GM12875 (cell line): ENCODE measurements around the gene METTL18.

Source experiments
- H3K4me3 ChIP-seq: one replicate; pipeline ENCODE4 v1.5.1; 2011; ENCODE audit warnings: low read depth, low read length, control low read depth
- TF ChIP-seq, protein P1 (sequence below): IDR thresholded peaks from 2 replicates; pipeline ENCODE4 v1.5.1; 2011; ENCODE audit warnings: low read depth, mild to moderate bottlenecking, control low read depth, inconsistent platforms, low read length, moderate library complexity, borderline replicate concordance; ENCODE audit not compliant: insufficient read depth

METTL18 gene

DNA sequence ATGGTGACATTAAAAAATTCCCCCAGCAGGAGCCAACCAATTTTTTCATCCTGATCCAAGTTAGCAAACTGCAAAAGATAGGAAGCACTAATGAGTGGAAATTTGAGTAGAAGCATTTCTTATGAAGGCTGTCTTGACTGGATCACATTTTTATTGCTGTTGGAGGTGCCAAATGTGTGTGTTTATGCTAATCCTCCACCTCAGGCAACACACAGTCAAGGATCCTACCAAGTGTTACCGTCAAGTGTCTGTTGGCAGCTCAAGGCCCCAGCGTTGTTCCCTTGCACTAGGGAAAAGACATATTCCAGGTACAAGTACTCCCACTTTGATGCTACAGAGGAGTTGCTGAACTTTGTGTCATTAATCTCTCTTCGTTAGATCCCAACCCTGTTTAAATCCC is 18.3 kb downstream of the METTL18 start:
- no peak overlapping the region for H3K4me3 ChIP-seq
- TF ChIP-seq, protein P1, sequence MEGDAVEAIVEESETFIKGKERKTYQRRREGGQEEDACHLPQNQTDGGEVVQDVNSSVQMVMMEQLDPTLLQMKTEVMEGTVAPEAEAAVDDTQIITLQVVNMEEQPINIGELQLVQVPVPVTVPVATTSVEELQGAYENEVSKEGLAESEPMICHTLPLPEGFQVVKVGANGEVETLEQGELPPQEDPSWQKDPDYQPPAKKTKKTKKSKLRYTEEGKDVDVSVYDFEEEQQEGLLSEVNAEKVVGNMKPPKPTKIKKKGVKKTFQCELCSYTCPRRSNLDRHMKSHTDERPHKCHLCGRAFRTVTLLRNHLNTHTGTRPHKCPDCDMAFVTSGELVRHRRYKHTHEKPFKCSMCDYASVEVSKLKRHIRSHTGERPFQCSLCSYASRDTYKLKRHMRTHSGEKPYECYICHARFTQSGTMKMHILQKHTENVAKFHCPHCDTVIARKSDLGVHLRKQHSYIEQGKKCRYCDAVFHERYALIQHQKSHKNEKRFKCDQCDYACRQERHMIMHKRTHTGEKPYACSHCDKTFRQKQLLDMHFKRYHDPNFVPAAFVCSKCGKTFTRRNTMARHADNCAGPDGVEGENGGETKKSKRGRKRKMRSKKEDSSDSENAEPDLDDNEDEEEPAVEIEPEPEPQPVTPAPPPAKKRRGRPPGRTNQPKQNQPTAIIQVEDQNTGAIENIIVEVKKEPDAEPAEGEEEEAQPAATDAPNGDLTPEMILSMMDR = no peak

DNA sequence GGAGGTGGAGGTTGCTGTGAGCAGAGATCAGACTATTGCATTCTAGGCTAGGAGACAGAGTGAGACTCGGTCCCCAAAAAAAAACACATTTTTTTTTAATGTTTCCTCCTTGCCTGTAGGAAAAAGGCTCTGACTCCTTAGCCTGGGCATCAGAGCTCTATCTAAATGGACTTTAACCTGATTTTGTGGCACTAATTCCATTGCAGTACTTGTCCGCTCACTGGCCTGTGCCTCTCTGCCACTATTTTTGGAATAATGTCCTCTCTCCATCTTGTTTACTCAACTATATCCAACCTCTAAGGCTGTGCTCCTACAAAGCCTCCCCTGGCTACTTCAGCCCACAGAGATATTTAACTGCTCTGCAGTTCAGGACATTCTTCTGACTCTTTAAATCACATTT is 26.5 kb downstream of the METTL18 start:
- no peak overlapping the region for H3K4me3 ChIP-seq
- TF ChIP-seq, protein P1 = no peak

DNA sequence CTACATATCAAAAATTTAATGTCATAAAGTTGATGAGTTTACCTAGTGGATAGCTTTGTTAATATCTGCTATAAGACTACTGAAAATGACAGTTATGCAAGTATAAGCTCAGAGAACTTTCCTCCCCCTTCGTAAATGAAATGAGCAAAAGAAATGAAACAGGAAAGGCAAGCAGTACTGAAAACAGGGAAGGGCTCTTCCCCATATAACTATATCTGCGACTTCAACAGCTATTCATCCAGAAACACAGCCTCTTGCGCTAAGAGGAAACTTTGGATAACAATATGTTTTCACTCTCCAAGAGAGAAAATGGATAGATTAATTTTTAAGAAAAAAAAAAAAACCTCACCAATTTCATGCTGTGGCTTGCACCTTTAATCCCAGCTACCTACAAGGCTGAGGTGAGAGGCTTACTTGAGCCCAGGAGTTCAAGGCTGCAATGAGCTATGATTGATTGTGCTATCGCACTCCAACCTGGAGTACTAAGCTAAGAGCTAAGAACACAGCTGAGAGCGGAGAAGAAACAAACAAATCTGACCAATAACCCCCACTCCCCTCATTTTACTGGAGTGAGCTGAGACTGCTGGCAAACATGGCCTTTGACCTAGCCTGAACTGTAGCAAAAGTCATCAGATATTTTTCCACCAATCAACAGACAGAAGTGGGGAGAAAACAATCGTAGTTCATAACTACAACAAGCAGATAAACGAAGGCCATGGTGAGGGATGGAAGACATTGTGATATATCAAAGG is 29.0 kb downstream of the METTL18 start:
- no peak overlapping the region for H3K4me3 ChIP-seq
- TF ChIP-seq, protein P1 = no peak

DNA sequence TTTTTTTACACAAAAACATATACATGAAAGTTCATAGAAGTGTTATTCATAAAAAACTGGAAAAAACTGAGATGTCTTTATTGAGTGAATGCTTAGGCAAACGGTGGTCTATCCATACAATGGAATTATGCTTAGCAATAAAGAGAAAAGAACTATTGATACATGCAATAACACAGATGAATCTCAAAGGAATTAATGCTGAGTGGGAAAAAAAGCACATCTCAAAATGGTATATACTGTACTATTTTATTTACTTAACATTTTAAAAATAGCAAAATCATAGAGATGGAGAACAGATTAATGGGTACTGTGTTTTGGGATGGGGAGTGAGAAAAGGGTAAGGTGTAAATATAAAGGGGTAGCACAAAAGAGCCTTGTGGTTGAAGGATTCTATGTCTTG is 29.8 kb downstream of the METTL18 start:
- TF ChIP-seq, protein P1 = no peak
- no peak overlapping the region for H3K4me3 ChIP-seq

DNA sequence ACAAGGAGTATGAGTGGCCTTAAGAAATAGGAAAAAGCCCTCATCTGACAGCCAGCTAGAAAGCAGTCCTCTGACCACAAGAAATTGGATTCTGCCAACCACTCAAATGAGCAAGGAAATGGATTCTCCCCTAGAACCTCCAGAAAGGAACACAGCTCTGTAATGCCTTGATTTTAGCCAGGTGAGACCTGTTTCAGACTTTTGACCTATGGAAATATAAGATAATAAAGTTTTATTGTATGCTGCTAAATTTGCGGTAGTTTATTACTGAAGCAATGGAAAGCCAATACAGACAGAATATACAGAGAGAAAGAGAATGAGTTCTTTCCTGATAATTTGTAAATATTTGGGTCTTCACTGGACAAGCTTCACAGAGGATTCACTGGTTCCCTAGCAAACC is 32.0 kb downstream of the METTL18 start:
- no peak overlapping the region for H3K4me3 ChIP-seq
- TF ChIP-seq, protein P1 = no peak

DNA sequence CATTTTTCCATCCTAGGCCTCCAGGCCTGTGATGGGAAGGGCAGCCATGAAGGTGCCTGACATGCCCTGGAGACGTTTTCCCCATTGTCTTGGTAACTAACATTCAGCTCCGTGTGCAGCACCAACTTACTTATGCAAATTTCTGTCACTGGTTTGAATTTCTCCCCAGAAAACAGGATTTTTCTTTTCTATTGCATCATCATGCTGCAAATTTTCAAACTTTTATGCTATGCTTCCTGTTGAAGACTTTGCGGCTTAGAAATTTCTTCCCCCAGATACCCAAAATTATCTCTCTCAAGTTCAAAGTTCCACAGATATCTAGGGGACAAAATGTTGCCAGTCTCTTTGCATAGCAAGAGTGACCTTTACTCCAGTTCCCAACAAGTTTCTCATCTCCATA is 35.7 kb downstream of the METTL18 start:
- TF ChIP-seq, protein P1 = no peak
- no peak overlapping the region for H3K4me3 ChIP-seq

DNA sequence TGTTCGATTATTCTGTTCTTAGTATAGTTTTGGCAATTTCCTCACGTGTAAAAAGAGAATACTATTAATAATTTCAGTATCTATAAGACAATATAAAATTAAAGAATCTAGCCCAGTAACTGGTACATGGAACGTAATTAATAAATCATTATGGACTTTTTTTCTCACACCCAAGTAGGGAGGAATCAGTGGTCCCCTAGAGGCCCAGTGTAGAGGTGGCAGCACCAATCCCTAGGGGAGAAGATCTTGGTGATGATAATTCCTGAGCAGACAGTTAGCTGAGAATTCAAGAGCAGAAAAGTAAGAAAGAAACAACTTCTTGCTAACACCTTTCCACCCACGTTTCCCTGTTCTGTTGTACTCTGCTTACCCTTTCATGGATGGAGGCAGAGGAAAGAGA is 41.2 kb downstream of the METTL18 start:
- TF ChIP-seq, protein P1 = no peak
- H3K4me3 ChIP-seq = no peak overlapping the region
